ENCODE data around the gene ZNF274. TPM values are rescaled to one million over a fixed set of nuclear protein-coding genes. Genes with fewer than 3 reads are reported as not detected.

Gene ZNF274
- total and polyA plus RNA-seq, 9 of the 15 experiments (the other 6 are each of a cell fraction or from before 2014, with no cell fraction given): 5.2 to 37.0 (median 28.1) TPM

- 0 out of 2 replicates have a peak, but pooled peaks have one; percentile 60 for TF ChIP-seq HDAC8 (tag; IDR thresholded peaks at IDR 0.05)
- TF ChIP-seq POLR2AphosphoS5 (IDR thresholded peaks at IDR 0.05; ENCODE audit: control insufficient read depth, insufficient read depth, low read depth, low read length): peak; percentile 51
- TF ChIP-seq HDAC1 (IDR thresholded peaks at IDR 0.05): peak in 1 of 2 experiments; percentile 48; a peak in 2 of 4 replicates
- no peak for TF ChIP-seq SNAPC5 (CRISPR knock-in tag; IDR thresholded peaks at IDR 0.05)
- TF ChIP-seq ZNF184 (CRISPR knock-in tag; IDR thresholded peaks at IDR 0.05): no peak
- TF ChIP-seq FOXP1 (CRISPR knock-in tag; IDR thresholded peaks at IDR 0.05): peak; percentile 49; the same call in 1 of the 2 replicates
- TF ChIP-seq CBFA2T3 (IDR thresholded peaks at IDR 0.05): no peak
- TF ChIP-seq ZNF699 (CRISPR knock-in tag; IDR thresholded peaks at IDR 0.05; ENCODE audit: insufficient replicate concordance): no peak
- no peak for TF ChIP-seq NFE2L1 (tag; IDR thresholded peaks at IDR 0.05; ENCODE audit: borderline replicate concordance, low read depth)
- no peak for TF ChIP-seq ZNF224 (CRISPR knock-in tag; IDR thresholded peaks at IDR 0.05)
- no peak for TF ChIP-seq ZNF561 (CRISPR knock-in tag; conservative IDR thresholded peaks at IDR 0.05)
- no peak for TF ChIP-seq E2F8 (IDR thresholded peaks at IDR 0.05; ENCODE audit: low read depth, partially characterized antibody)
- no peak for TF ChIP-seq HNRNPL (IDR thresholded peaks at IDR 0.05; ENCODE audit: low read depth, low read length)
- TF ChIP-seq ARNT (IDR thresholded peaks at IDR 0.05): no peak
- TF ChIP-seq MCM3 (IDR thresholded peaks at IDR 0.05): no peak
- TF ChIP-seq TRIM25 (IDR thresholded peaks at IDR 0.05; ENCODE audit: borderline replicate concordance): no peak
- no peak for TF ChIP-seq ZNF134 (CRISPR knock-in tag; conservative IDR thresholded peaks at IDR 0.05)
- no peak for TF ChIP-seq ZNF175 (CRISPR knock-in tag; IDR thresholded peaks at IDR 0.05; ENCODE audit: low read depth)
- no peak for TF ChIP-seq HNRNPLL (IDR thresholded peaks at IDR 0.05; ENCODE audit: low read depth, low read length, poor library complexity, severe bottlenecking)
- TF ChIP-seq ZNF584 (CRISPR knock-in tag; IDR thresholded peaks at IDR 0.05; ENCODE audit: low read depth): no peak
- no peak for TF ChIP-seq NR2C1 (IDR thresholded peaks at IDR 0.05)
- no peak for TF ChIP-seq NR2C1 (tag; IDR thresholded peaks at IDR 0.05)
- no peak for TF ChIP-seq PHB (CRISPR knock-in tag; IDR thresholded peaks at IDR 0.05)
- peak; percentile 91 for TF ChIP-seq MYC (IDR thresholded peaks at IDR 0.05; ENCODE audit: low read depth, low read length)
- no peak for TF ChIP-seq MYC (CRISPR knock-in tag; IDR thresholded peaks at IDR 0.05; ENCODE audit: borderline replicate concordance, low read depth)
- TF ChIP-seq HDGF (IDR thresholded peaks at IDR 0.05): no peak
- TF ChIP-seq ZNF76 (CRISPR knock-in tag; IDR thresholded peaks at IDR 0.05; ENCODE audit: borderline replicate concordance): peak; percentile 64; the same call in 1 of the 2 replicates
Measured at GRCh38 chr19:58228585-58229254, 45.9 kb downstream of the ZNF274 start, which contains the start of gene ZNF544 (continued).
